Measurements from ENCODE around the gene HS3ST1. TPM values are rescaled to one million over a fixed set of nuclear protein-coding genes. Genes with fewer than 3 reads are reported as not detected.

The HS3ST1 gene
- total RNA-seq, result 0.87 and 2.5 TPM in 2 replicates

DNA sequence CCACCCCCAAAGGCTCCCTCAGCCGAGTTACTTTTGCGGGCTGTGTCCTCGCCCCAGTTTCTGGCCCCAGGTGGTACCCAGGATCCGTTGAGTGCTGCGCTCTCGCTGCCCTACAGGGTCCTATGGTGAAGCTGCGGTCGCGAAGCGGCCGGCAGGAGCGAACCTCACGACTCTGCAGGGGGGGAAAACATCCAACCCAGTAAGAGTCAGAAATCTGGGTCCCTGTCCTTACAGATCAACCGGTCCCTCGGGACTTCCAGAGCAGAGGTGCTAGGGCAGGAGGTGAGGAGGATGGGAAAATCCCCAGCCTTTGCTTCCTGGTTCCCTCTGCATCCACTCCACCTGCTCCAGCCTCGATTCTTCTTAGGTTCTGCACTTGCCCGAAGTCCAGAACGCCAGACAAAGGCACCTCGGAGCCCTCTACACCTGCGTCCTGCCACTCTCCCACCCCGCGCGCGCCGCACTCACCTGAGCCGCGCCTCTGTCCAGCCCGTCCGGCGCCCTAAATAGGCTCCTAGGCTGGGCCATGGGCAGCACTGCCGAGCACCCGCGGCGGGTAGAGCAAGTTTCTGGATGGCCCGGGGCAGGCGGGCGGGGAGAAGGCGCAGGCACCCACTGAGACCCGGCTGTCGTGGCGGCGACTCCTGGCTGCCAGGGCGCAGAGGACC, at the start of gene HS3ST1:
Gene HS3ST1 (minus strand): TSS at position 664 of the 668 bp plus-strand sequence. CDS start 28,889 bp downstream, outside the sequence.
- DNase-seq (ENCODE audit: extremely low read depth, low read depth, low spot score), result no peak

DNA sequence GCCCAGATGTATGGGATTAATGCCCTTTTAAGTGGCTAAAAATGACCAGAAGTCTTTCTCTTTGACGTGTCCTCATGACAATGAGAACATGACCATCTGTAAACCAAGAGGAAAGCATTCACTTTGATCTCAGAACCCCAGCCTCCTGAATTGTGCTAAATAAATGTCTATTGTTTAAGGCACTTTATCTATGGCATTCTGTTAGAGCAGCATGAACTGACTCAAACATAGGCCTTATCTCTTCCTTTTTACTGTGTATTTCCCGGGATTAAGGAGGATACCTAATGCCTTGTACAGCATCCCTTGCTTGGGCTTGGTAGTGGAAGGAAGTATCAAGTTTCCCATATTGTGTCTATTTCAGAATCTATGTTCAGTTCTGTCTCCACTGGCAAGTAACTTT, 47.2 kb upstream of the HS3ST1 start:
- peak; percentile 42 for DNase-seq (ENCODE audit: extremely low read depth, low read depth, low spot score)

DNA sequence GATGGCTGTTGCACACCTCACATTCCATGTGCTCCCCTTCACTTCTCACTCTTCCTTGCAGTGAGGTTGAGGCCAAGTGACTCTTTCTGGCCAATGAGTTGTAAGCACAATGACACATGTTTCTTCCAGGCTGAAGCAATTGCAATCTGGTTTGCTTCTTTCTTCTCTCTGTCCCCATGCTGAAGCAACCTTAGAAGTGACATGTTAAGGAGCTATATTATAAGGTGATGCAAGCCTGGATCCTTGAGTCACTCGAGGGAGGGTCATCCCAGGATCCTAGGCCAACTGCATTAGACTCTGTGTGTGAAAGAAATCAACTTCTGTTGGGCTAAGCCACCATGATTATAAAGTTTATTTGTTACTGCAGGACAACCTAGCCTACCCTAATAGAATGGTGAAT, 45.5 kb upstream of the HS3ST1 start:
- DNase-seq (ENCODE audit: extremely low read depth, low read depth, low spot score), result no peak

DNA sequence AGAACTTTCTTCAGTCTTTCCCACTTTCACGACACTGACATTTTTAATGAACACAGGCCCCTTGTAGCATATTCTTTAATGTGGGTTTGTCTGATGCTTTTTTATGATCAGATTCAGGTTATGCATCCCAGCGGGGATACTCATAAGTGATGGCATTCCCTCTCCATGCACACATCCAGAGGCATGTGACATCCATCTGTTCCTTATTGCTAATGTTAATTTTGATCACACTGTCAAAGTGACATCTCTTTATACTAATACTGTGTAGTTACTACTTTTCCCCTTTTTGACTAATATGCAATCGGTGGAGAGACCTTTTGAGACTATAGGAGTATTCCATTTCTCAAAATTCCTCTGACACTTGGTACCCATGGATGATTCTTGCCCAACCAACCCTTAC, 43.8 kb upstream of the HS3ST1 start:
- no peak for DNase-seq (ENCODE audit: extremely low read depth, low read depth, low spot score)

DNA sequence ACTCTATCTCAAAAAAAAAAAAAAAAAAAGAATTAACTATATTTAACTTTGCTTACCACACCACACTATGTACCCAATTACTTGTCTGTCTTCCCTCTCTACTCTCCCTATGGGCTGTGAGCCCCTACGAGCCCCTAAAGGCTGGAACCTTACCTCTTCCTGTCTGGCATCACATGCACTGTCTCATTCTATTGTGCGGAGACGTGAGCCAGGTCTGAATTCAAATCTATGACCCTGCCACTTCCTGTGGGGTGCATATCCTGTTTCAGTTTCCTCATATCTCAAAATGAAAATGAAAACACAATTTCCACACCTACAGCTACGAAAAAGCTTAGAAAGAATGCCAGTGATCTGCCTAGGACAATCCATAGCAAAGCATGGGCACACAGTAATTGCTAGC, 42.9 kb upstream of the HS3ST1 start:
- peak; percentile 36 for DNase-seq (ENCODE audit: extremely low read depth, low read depth, low spot score)

DNA sequence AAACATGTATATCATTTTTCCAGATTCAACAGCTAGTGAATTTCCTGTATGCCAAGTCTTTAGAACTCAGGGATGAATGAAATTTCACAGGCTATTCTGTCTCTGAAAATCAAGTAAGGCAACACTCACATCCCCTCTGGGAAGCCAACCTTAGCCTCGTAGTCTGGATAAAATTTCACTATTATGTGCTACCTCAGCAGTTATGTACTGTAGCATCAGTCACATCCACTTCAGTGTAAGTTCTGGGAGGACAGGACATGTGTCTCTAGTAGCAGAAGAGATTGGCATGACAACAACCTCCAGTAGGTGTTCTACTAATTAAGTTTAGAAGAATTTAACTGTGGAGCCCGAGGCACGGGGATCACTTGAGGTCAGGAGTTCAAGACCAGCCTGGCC, 42.4 kb upstream of the HS3ST1 start:
- DNase-seq (ENCODE audit: extremely low read depth, low read depth, low spot score), result no peak

DNA sequence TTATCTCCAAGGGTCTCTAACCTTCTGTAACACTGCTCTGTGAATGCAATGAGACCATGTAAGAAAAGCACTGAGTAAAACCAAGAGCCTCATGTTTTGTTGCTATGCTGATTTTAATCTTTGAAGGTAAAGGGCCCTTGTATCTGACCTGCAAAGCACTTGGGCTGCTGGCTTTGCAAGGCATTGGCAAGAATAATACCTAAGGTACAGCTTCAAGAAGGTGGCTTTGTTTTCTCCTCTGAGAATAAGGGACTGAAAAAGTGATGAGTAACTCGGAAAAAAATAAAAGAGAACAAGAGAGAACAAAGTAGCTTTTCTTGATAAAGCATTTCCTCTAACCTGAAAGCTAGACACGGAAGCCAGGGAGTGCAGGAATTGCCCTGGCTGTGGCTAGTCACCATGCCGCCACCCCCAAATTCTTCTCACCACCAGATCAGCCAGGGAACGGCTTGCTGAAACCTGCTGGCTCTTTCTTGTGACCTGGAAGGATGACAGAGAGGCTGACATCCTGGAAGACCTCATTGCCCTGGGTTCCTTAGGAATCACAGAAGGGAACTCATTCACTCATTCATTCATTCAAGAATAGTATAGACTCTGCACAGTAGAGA, 41.8 kb upstream of the HS3ST1 start:
- DNase-seq (ENCODE audit: extremely low read depth, low read depth, low spot score), result no peak

DNA sequence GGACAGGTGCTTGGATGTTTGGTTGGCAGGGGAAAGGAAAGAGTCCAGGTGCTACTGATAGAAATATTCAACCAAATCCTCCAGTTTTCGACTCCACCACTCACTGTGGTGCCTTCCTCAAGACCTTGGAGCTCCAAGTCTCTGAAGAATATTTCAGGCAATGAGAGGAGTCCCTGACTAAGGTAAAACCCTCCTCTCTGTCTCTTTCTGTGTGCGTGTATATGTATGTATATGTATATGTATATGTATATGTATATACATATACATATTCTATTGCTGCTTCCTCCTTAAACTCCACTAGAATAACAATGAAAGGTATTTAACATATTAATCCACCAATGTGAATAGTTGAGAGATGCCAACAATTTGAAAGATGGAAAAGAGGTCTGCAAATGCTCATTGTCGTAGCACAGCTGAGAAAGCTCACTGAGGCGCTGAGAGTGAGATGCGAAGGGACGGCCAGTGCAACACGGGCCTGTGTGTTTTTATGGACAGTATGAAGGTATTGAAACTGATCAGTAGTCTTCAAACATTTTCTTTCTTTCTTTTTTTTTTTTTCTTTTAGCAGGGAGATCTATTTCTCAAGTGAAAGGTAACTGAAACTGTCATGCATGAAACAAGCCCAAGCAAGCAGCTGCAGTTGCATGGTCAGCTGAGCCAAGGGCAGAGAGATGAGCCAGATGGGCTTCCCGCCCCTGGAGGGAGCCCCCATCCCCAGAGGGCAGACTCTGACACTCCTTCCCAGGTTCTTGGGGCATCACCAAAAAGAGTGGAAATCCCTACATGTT, 41.1 kb upstream of the HS3ST1 start:
- no peak for DNase-seq (ENCODE audit: extremely low read depth, low read depth, low spot score)

DNA sequence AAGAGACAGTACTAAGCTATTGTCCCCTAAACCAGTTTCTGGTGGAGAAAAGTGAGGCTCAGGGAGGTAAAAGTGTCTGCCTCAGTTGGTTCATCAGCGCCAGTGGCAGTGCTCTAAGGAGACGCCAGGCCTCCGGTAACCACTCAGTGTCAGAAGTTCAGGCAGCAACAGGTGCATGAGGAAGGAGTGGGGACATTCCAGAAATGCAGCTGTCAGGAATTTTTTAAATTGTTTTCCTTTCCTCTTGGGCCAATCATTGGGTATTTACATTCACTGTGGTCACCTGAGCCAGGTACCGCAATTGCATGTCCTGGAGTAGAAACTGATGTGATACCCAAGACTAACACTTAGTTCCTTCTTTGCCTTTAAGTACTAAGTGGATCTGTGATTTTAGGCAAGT, 40.2 kb upstream of the HS3ST1 start:
- no peak for DNase-seq (ENCODE audit: extremely low read depth, low read depth, low spot score)

DNA sequence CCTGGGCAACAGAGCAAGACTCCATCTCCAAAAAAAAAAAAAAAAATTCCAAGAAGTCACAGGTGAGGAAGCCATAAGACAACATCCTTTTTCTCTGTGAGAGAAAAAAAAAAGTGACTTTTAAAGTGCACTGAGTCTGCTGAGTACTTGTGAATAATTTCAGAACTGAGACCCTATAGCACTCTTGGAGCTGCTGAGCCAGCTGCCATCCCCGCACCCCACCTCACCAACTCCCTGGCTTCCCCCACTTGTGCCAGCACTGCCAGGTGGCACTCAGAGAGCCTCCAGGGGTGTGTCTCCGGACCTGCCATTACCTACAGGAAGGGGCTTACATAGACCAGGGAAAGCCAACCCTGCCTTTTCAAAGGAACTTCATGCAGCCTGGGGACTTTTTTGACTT, 39.2 kb upstream of the HS3ST1 start:
- DNase-seq (ENCODE audit: extremely low read depth, low read depth, low spot score), result no peak

DNA sequence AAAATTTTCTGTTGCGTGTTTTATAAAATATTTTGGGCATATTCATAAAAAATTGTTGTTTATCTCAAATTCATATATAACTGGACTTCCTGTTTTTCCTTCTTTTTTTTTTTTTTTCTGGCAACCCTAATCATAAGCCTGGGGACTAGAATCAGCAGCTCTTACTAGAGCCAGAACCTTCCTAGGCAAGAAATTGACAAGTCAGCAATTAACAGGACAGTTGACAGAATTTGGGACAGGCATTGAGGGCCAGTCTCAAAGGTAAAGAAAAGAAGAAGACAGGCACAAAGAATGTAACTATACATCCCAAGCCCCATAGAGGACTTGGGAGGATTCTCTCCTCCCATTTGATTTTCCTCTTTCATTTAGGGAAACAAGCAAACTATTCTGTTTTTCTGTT, 35.0 kb upstream of the HS3ST1 start:
- no peak for DNase-seq (ENCODE audit: extremely low read depth, low read depth, low spot score)

DNA sequence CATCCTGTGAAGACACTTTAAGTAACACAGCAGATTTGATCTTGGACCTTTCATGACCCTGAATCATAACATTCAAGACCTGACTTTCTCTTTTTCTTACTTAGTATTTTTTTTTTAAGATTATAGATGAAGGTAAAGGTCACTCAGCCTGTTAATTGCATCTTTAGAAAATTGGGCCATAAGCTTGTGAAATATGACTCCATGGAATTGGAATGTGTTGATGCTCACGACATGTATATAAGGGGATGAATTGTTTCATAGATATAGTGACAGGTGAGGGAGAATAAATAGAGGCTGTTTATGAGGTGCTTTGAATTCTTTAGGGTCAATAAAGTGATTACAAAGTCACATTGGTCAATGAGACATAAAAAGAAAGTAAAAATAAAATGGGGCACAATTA, 27.7 kb upstream of the HS3ST1 start:
- DNase-seq (ENCODE audit: extremely low read depth, low read depth, low spot score), result no peak

DNA sequence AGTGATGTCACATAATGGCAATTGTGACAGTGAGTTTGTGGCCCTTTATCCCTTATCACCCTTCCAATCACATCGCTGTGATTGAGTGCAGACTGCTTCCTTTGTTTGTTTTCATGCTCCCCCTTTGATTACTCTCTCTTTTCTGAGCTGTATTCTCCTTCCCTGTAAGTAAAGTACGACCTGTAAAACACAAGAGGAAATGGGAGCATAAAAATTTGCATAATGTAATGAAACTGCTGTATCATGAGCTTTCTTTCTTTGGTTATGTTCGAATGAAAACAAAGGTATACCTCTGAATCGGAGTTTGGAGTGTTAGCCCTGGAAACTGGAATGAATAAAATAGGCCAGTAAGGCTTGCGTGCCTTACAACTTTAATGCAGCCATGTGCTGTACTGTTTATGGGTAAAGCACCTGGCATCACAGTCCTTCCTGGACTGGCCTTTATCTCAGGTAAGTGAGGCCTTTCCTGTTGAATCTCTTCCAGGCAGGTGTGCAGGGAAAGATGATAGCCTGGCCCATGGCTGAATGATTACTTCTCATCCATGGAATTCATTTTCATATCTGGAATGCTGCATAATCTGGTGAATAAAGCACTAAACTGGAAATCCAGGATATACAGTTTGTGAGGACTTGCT, 26.6 kb upstream of the HS3ST1 start:
- DNase-seq (ENCODE audit: extremely low read depth, low read depth, low spot score), result no peak

DNA sequence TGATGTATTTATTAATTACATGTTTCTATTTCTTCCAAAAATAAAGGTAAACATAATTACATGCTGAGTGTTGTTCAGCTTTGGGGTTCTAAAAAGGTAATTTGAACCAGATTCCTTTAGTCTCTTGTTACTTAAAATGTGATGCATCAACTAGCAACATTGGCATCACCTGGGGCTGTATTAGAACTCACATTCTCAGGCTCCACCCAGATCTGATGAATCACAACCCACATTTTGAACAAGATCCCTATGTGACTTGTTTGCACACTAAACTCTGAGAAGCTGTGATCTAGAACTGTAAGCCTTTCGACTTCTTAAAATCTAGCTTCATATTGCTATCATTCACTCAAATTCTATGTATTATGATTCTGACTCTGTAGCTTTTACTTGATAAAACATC, 23.0 kb upstream of the HS3ST1 start:
- no peak for DNase-seq (ENCODE audit: extremely low read depth, low read depth, low spot score)

DNA sequence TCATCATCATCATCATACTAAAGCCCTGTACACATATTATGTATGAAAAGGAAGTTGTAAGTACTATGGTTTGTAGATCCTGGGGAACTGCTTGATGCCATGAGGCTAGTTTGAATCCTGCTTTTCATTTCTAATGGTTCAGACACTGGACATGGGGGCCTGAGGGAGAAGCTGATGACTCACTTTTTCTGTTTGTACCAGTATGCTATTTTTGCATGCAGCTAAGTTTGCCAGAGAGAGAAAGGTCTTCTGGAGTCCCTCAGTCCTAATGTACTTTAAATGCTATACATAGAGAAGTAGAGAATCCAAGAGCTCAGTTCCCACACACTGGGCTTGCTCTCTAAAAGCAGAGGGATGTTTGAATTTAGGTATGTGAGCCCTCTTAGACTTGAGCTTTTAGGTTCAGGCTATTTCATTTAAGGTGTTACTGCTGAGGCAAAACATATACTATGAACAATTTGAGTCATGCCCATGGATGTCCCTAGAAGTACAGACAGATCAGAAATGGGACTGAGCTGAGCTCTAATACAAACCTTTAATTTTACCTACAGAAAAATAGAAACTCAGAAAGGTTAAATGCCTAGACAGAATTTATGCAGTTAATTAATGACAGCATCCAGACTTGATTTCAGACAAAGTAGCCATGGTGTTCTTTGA, 17.6 kb upstream of the HS3ST1 start:
- no peak for DNase-seq (ENCODE audit: extremely low read depth, low read depth, low spot score)

DNA sequence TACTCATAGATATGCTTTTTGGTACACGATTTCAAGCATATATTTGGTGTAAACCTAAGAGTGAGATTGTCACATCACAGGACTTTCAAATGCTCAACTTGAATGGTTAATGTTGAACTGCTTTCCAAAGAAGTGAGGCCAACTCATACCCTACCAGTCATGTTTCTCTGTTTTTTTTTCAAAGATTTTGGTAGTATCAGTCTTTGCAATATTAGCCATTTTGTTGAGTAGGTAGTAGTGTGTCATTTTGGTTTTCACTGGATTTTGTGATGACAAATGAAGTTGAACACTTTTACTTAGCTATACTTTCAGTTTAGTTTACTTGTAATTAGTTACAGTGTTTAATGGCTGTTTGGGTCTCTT, 12.5 kb upstream of the HS3ST1 start:
- no peak for DNase-seq (ENCODE audit: extremely low read depth, low read depth, low spot score)

DNA sequence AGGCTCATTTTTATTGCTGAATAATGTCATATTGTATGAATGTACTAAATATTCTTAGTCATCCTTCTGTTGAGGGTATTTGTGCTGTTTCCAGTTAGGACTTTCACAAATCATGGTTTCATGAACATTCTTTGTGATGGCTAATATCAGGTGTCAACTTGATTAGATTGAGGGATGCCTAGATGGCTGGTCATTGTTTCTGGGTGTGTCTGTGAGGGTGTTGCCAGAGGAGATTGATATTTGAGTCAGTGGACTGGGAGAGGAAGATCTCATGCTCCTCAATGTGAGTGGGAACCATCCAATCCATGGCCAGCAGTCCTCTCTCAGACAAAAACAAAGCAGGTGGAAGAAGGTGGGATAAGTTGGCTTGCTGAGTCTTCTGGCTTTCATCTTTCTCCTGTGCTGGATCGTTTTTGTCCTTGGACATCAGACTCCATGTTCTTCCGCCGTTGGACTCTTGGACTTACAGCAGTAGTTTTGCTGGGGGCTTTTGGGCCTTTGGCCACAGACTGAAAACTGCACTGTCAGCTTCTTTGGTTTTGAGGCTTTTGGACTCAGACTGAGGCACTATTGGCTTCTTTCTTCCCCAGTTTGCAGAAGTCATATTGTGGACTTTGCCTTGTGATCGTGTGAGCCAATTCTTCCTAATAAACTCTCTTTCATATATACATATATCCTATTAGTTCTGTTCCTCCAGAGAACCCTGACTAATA, 11.9 kb upstream of the HS3ST1 start:
- DNase-seq (ENCODE audit: extremely low read depth, low read depth, low spot score), result no peak

DNA sequence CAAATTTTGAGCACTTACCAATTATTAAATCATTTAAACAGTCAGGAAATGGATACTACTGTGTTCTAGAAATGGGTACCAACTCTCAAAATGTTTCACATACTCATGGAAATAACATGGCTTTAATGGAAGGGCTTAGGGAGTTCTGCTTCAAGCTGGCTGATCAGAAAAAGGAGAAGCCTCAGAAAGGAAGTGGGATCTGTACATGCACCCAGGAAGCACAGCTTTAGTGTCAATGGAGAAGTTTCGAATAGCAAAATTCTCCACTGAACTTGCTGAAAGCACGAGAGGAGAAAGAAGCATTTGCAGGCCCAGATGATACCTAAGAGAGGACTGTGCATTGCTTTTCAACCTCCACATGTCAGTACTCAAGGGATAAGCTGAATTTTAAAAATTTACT, 11.1 kb upstream of the HS3ST1 start:
- no peak for DNase-seq (ENCODE audit: extremely low read depth, low read depth, low spot score)

DNA sequence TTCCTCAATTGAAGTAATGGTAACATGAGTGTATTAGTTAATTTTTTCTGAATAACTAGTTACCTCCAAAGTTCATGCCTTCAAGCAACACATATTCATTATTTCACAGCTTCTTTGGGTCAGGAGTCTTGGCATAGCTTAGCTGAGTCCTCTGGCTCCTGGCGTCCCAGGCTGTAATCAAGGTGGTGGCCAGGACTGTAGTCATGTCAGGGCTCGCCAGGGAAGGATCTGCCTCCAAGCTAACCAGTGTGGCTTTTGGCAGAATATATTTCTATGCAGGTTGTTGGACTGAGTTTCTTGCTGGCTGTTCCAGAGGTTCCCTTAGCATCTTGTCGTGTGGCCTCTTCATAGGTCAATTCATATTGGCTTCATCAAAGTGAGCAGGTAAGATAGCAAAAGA, 10.0 kb upstream of the HS3ST1 start:
- DNase-seq (ENCODE audit: extremely low read depth, low read depth, low spot score), result no peak

DNA sequence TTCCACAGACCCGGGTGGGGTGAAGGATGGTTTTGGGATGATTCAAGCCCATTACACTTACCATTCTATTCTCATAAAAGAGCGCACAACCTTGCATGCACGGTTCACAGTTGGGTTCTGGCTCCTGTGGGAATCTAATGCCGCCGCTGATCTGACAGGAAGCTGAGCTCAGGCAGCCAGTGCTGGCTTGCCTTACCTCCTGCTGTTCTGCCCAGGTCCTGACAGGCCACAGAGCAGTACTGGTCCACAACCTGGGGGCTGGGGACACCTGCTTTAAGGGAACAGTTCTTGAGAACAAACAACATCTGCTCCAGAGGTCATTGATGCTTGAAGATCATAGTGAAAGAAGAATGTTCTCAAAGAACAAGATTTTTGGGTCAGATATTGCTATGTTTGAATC, 8.0 kb upstream of the HS3ST1 start:
- no peak for DNase-seq (ENCODE audit: extremely low read depth, low read depth, low spot score)

DNA sequence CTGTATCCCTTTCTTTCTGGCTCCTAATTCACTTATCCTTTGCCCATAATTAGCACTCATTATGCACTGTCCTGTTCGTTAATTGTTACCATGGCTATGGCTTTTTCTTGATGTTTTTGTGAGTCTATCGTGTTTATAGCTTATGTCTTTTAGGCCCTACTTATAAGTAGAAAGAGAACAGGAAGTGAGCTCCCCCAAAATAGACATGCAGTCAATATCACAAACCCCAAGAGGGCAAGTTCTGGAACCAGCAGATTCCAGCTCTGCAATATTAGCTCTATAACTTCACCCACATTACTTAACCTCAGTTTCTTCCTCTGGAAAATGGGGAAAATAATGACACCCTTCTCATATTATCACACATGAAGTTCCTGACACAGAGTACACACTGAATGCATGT, 7.4 kb upstream of the HS3ST1 start:
- DNase-seq (ENCODE audit: extremely low read depth, low read depth, low spot score), result no peak
